GM19351 (cell line): ENCODE data around the gene TRAFD1.

Experiments used
- ATAC-seq: cut with Tn5 transposase; IDR thresholded peaks from one replicate; pipeline ENCODE4 v1.9.1; 2021; ENCODE audit warnings: mild to moderate bottlenecking, moderate library complexity; ENCODE audit not compliant: unreplicated experiment

The TRAFD1 gene

GRCh38 chr12:112175361-112176155 is 50.2 kb downstream of the TRAFD1 start:
- ATAC-seq: no peak

GRCh38 chr12:112176321-112177010 is 51.1 kb downstream of the TRAFD1 start:
- no peak for ATAC-seq

GRCh38 chr12:112178796-112179195 is 53.4 kb downstream of the TRAFD1 start:
- no peak for ATAC-seq

GRCh38 chr12:112179341-112179740 is 54.0 kb downstream of the TRAFD1 start:
- ATAC-seq: no peak

- no peak for ATAC-seq
These were observed 54.6 kb downstream of the TRAFD1 start for GRCh38 chr12:112179916-112180315.

- ATAC-seq: no peak
These were observed 55.1 kb downstream of the TRAFD1 start for GRCh38 chr12:112180422-112180821.

- no peak for ATAC-seq
These were observed 57.1 kb downstream of the TRAFD1 start for GRCh38 chr12:112182499-112182898.

GRCh38 chr12:112183141-112184021 is 58.0 kb downstream of the TRAFD1 start:
- no peak for ATAC-seq

- no peak for ATAC-seq
These were observed 58.9 kb downstream of the TRAFD1 start for GRCh38 chr12:112184056-112184887.

- no peak for ATAC-seq
These were observed 59.9 kb downstream of the TRAFD1 start for GRCh38 chr12:112185093-112185923.

GRCh38 chr12:112188130-112188830 is 62.9 kb downstream of the TRAFD1 start:
- no peak for ATAC-seq

GRCh38 chr12:112190231-112191025 is 65.1 kb downstream of the TRAFD1 start:
- no peak for ATAC-seq

GRCh38 chr12:112191201-112191600 is 65.8 kb downstream of the TRAFD1 start:
- no peak for ATAC-seq

- ATAC-seq: no peak
These were observed 66.5 kb downstream of the TRAFD1 start for GRCh38 chr12:112191840-112192321.

GRCh38 chr12:112192475-112192874 is 67.1 kb downstream of the TRAFD1 start:
- ATAC-seq: no peak

GRCh38 chr12:112194601-112195247 is 69.4 kb downstream of the TRAFD1 start:
- no peak for ATAC-seq

GRCh38 chr12:112196196-112196875 is 71.0 kb downstream of the TRAFD1 start:
- no peak for ATAC-seq
